Fibroblast of lung (primary cell): ENCODE results near the gene TCF12.

Experiments
- CTCF ChIP-seq, 2 donors: IDR thresholded peaks in 1 of 2; conservative IDR thresholded peaks in 1 of 2; 1 replicate in 1 of 2; 2 replicates in 1 of 2; pipeline ENCODE4 v1.5.1; 2011 to 2012; ENCODE audit warnings: low read length in 2 of 2, control low read depth in 1 of 2, inconsistent platforms in 1 of 2, low read depth in 1 of 2, mild to moderate bottlenecking in 1 of 2
- EZH2 ChIP-seq: IDR thresholded peaks from 2 replicates; pipeline ENCODE4 v1.5.1; 2012; ENCODE audit warnings: low read length, control low read depth, mild to moderate bottlenecking; ENCODE audit errors: missing control alignments

GRCh38 chr15:56906766-56907165 is 11.7 kb upstream of the TCF12 start:
- TF ChIP-seq CTCF (conservative IDR thresholded peaks at IDR 0.05 in 1 of 2, IDR thresholded peaks at IDR 0.05 in 1 of 2; ENCODE audit: low read depth in 1 of 2, low read length in 2 of 2), result no peak
- no peak for TF ChIP-seq EZH2
